Fibroblast of lung (primary cell): Measurements from ENCODE around the gene FLNB.

Source experiments
- EZH2 ChIP-seq: IDR thresholded peaks from 2 replicates; pipeline ENCODE4 v1.5.1; 2012; ENCODE audit warnings: low read length, control low read depth, mild to moderate bottlenecking; ENCODE audit errors: missing control alignments
- TF ChIP-seq, protein P1 (sequence below), 2 donors: IDR thresholded peaks in 1 of 2; conservative IDR thresholded peaks in 1 of 2; 1 replicate in 1 of 2; 2 replicates in 1 of 2; pipeline ENCODE4 v1.5.1; 2011 to 2012; ENCODE audit warnings: low read length in 2 of 2, control low read depth in 1 of 2, inconsistent platforms in 1 of 2, low read depth in 1 of 2, mild to moderate bottlenecking in 1 of 2

GRCh38 chr3:58150130-58150809 lies 142.0 kb downstream of the FLNB start:
- TF ChIP-seq, protein P1, sequence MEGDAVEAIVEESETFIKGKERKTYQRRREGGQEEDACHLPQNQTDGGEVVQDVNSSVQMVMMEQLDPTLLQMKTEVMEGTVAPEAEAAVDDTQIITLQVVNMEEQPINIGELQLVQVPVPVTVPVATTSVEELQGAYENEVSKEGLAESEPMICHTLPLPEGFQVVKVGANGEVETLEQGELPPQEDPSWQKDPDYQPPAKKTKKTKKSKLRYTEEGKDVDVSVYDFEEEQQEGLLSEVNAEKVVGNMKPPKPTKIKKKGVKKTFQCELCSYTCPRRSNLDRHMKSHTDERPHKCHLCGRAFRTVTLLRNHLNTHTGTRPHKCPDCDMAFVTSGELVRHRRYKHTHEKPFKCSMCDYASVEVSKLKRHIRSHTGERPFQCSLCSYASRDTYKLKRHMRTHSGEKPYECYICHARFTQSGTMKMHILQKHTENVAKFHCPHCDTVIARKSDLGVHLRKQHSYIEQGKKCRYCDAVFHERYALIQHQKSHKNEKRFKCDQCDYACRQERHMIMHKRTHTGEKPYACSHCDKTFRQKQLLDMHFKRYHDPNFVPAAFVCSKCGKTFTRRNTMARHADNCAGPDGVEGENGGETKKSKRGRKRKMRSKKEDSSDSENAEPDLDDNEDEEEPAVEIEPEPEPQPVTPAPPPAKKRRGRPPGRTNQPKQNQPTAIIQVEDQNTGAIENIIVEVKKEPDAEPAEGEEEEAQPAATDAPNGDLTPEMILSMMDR (conservative IDR thresholded peaks at IDR 0.05 in 1 of 2, IDR thresholded peaks at IDR 0.05 in 1 of 2; ENCODE audit: low read depth in 1 of 2, low read length in 2 of 2) = no peak
- TF ChIP-seq EZH2 = no peak
